Ureter (tissue), 1 donor: ENCODE measurements around the gene NLRP6. TPM values are rescaled to one million over a fixed set of nuclear protein-coding genes. Genes with fewer than 3 reads are reported as not detected.

ENCODE experiments used
- DNase-seq: peaks from one replicate; pipeline ENCODE4 v3.0.0-alpha.2; 2020; ENCODE audit warnings: low spot score
- total RNA-seq: library from RNA; stranded (reverse); gene quantifications from one replicate; pipeline ENCODE4 v1.2.4, GENCODE V29; 2023
- donor health status: DM: yes; HTN: yes; CAD: no.

NLRP6 gene
- total RNA-seq, 1 donor from 2014 or later = 0.36 TPM

GRCh38 chr11:293271-293851 lies 15.2 kb downstream of the NLRP6 start:
- no peak for DNase-seq

- DNase-seq = no peak
Measured at GRCh38 chr11:293852-294661, 15.8 kb downstream of the NLRP6 start.

- no peak for DNase-seq
Measured at GRCh38 chr11:294780-295179, 16.6 kb downstream of the NLRP6 start.

DNA sequence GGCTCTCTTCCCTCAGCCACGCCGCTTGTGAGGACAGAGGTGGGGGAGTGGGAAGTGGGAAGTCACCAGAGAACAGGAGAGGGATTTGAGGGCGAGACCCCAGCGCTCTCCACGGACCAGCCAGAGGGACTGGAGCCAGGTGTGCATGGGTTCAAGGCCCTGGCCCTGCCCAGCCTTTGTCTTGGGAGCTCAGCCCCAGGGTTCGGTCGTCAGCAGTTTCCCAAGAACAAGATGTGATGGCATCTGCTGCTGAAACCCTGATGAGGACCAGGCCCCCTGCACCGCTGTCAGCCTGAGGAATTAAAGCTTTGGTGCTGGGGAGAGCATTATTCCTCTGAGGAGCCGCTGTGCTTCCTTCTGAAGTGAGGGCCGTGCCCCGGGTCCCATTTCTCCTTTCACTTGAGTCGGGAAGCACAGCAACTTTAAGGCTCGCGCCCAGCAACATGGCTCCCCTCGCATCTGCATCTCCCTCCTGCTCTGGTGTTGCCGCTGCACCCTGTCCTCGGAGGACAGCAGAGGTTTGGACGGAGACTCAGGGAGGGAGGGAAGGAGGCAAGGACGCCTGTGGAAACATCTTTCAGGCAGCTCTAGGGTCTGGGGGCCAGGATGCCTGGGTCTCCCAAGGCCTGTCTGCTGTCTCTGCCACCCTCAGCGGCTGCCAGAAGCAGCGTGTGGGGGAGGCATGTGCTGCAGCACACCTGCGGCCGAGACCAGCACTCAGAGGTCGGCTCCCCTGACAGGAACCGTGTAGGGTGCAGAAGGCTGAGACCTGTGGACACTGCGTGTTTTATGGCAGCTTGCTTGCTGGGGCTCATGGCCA lies 17.4 kb downstream of the NLRP6 start:
- no peak for DNase-seq

GRCh38 chr11:296171-297050 lies 18.2 kb downstream of the NLRP6 start:
- no peak for DNase-seq

- no peak for DNase-seq
Measured at GRCh38 chr11:297051-297585, 18.9 kb downstream of the NLRP6 start.

DNA sequence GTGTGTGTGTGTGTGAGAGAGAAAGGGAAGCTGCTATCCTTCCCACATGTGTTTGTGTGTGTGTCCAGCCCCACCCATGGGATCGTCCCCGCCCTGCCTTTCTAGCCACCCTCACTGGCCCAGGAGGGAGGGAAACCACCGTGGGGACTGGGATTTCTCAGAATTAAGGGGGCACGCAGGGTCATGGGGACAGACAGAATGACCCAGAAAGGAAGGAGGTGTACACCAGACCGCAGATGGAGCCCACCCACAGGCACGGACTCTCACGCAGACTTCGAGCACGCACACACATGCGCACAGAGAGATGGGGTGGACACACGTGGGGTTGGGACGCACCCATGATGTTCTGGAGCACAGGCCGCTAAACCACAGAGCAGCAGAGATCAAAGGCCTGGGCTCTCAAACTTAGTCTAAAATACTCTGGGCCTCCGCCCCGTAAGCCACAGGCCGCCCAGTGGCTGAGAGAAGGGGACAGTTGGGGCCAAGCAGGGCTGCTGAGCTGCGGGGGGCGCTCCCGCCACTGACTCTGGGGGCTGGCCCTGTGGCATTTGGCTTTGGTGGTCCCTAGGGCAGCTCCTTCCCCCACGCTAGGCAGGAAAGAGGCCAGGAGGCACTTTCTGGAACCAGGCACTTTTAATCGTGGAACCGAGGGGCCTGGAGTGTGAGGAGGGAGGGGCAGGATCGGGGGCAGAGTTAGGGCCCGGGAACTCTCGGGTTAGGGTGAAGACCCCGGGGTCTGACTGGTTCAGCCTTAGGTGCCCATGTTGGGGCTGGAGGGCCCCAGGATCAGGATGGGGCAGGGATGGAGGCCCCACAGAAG lies 19.6 kb downstream of the NLRP6 start:
- DNase-seq = no peak

DNA sequence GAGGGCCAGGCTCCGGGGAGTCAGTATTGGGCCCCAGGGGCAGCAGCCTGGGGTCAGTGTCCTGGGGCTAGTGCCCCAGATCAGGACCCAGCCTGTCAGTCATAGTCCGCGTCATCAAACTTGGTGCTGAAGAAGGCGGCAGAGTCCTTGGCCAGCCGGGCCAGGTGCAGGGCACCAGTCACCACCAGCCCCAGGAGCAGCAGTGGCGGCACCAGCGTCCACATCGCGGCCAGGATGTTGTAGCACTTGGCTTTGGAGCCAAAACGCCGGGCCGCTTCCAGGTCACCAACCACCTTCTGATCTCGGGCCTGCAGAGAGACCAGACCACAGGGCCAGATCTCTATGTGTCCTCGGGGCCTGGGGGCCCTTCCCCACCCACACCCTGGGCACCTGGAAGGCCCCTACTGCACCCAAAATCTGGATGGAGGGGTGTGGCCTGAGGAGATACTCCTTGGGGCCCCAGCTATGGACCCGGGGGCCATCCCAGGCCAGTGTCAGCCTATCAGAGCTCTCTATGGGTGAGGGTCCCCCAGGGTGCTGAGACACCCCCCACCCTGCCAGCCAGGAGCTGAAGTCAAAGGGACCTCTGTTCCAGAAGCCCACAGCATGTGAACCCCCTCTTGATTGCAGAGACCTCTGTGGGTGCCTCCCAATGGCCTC lies 20.3 kb downstream of the NLRP6 start:
- no peak for DNase-seq

DNA sequence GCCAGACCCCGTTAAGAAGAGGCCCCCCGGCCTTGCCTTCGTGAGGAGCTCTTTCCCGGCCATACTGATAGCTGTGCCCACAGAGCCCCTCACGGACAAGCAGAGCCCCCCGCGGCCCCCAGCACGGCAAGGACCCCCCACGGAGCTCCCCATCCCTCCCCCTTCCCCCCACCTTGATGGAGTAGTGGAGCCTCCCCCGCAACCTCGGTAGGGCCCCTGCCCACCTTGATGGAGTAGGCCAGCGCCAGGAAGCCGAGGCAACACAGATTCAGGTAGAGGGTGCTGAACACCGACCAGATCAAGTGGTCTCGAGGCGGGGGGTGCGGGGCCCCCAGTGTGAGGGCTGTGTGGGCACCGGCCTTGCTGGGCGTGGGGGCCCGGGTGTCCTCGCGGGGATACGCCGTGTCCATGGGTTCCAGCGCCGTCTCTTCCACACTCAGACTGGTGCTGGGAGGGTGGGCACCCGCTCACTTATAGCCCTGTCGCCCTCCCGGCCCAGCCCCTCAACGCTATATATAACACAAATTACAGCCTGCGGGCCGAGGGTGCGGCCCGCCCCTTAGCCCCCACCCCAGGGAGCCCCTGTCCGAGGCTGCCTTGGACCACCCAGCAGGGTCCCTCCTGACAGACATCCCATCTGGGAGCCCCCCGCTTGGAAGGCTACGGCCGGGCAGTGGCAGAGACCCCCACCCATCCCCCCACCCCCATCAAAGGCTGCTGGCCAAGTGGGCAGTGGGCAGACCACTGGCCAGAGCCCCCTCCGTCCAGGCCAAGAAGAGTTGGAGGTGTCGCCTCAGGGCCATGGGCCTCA lies 21.1 kb downstream of the NLRP6 start, which contains the start of gene IFITM5:
Gene IFITM5 (minus strand): TSS at position 446 of the 811 bp plus-strand sequence. CDS start 36 bp downstream, at position 410.
- no peak for DNase-seq

DNA sequence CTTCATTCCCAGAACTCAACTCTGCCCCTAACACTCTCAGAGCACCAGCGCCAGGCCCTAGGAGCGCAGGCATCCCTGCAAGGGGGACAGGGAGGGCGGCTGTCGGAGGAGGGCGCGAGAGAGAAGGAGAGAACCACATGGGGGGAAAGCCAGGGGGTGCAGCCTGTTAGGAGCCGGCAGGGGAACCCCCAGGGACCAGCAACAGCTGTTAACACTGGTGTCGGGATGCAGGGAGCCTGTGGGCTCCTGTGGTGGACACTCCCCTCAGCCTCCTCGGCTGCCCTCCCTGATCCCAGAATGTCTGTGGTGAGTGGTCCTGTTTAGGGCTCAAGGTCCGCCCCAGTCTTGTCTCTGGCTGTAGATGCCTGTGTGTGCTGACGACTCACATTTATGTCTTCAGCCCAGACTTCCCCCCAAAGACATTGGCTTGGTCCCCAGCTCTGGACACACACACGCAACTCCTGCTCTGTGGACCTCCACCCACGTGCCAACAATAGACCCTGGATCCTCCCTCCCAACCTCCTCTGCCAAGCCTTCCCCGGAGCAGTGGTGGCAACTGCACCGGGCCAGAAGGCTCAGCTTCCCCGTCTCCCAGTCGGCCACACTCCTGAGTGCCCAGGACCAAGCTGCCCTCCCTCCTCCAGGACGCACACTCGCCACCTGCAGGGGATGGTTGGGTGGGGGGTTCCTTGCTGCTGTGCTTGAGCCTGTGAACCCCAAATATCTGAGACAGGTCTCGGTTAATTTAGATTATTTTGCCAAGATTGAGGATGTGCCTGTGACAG lies 21.9 kb downstream of the NLRP6 start:
- DNase-seq = no peak

DNA sequence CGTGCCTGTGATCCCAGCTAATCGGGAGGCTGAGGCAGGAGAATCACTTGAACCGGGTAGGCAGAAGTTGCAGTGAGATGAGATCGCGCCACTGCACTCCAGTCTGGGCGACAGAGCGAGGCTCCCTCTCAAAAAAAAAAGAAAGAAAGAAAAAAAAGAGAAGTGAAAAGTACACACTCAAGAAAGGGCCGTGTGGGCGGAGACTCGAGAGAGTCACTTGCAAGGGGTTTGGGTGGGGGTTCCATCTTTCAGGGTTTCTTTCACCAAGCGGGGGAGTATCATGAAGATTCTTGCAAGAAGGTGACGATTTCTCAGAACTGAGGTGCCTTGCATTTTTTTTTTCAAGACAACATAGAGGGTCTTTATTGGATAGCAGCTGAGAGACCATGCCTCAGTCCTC lies 25.2 kb downstream of the NLRP6 start:
- DNase-seq = no peak

DNA sequence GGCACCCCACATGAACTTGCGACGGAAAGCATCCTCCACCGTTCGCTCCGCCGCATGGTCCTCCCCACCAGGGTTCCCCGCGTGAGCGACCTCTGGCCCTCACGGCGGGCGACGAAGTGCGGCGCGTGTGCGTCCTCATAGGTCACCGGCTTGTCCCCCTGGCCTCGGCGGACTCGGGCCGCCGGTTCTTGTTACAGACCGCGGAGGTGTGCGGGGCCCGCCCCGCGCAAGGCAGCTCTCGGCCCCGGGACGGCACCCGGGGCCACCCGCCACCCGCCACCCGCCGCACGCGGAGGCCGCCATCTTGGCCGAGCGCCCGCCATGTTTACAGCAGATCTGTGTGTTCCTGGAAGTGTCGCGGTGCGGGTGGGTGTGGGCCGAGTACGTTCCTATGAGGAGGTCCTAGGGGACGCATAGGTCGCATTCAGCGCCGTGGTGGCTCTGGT lies 25.9 kb downstream of the NLRP6 start:
- DNase-seq = no peak

GRCh38 chr11:304915-305843 lies 27.0 kb downstream of the NLRP6 start:
- DNase-seq = no peak

DNA sequence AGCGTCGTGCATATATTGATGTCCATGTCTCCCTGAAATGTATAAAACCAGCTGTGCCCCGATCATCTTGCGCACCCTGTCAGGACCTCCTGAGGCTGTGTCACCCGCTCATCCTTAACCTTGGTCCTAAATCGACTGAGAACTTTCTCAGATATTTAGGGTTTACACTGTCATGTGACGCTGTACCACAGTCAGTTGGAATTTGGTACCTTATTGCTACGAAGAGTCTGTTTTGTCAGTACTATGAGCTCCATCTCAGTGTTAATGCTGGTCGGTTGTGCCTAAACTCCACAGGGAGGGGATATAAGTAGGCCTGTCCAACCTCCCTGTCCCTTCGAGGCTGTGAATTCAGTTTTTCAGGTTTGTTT lies 27.6 kb downstream of the NLRP6 start:
- no peak for DNase-seq

GRCh38 chr11:306645-307371 lies 28.6 kb downstream of the NLRP6 start:
- no peak for DNase-seq
